Stomach (tissue), 9 donors: ENCODE data around the gene RIF1. TPM values are rescaled to one million over a fixed set of nuclear protein-coding genes. Genes with fewer than 3 reads are reported as not detected.

Experiments used
- DNase-seq, 2 donors: peaks; one replicate each; pipeline versions ENCODE4 v3.0.0 to v3.0.0-alpha.2; 2013 to 2019
- H3K27ac ChIP-seq, 5 donors: fragments of 200-600 bp in 4 of 5; sonication (generic) in 4 of 5; one replicate each; pipeline ENCODE4 v1.5.1; 2013 to 2019; ENCODE audit warnings: mild to moderate bottlenecking in 1 of 5, moderate library complexity in 1 of 5
- H3K27me3 ChIP-seq, 3 donors: fragments of 200-600 bp; sonication (generic); one replicate each; pipeline ENCODE4 v1.5.1; 2017 to 2019; ENCODE audit warnings: mixed run types in 1 of 3
- H3K36me3 ChIP-seq, 4 donors: fragments of 200-600 bp; sonication (generic); 1 replicate in 3 of 4; 2 replicates in 1 of 4; pipeline ENCODE4 v1.5.1; 2016 to 2019
- H3K4me1 ChIP-seq, 4 donors: fragments of 200-600 bp; sonication (generic); one replicate each; pipeline ENCODE4 v1.5.1; 2016 to 2019
- H3K4me3 ChIP-seq, 4 donors: fragments of 200-600 bp; sonication (generic) in 3 of 4; one replicate each; pipeline ENCODE4 v1.5.1; 2016 to 2019; ENCODE audit warnings: mild to moderate bottlenecking in 1 of 4
- H3K9me3 ChIP-seq, 4 donors: fragments of 200-600 bp; sonication (generic); one replicate each; pipeline ENCODE4 v1.5.1; 2016 to 2019
- CTCF ChIP-seq, 7 experiments: fragments of 450-650 bp in 4 of 7; fragments of 200-600 bp in 3 of 7; sonication (generic) in 3 of 7; IDR thresholded peaks; one replicate each; pipeline ENCODE4 v1.5.1; 2016 to 2019; ENCODE audit warnings: antibody characterized with exemption in 7 of 7, control low read depth in 2 of 7, mild to moderate bottlenecking in 1 of 7
- EP300 ChIP-seq: sonication (generic); formaldehyde crosslinking; IDR thresholded peaks from one replicate; pipeline ENCODE4 v1.6.1; 2017; ENCODE audit warnings: antibody characterized with exemption
- POLR2A ChIP-seq, 4 donors: fragments of 450-650 bp; IDR thresholded peaks; one replicate each; pipeline ENCODE4 v1.6.1; 2016; ENCODE audit warnings: antibody characterized with exemption in 4 of 4, control low read depth in 2 of 4, mild to moderate bottlenecking in 1 of 4, moderate library complexity in 1 of 4
- POLR2AphosphoS5 ChIP-seq, 3 donors: sonication (generic); formaldehyde crosslinking; IDR thresholded peaks; one replicate each; pipeline ENCODE4 v1.6.1; 2016; ENCODE audit warnings: antibody characterized with exemption in 3 of 3
- WGBS, 5 donors: extraction: QIAGEN DNeasy Blood & Tissue Kit in 3 of 5; methylation state at CpG; one replicate each; pipeline versions ENCODE4 v1.1.5 to v1.1.7; 2013 to 2018; 5-methylcytosine and 5-hydroxymethylcytosine counted together
- intact Hi-C: fragments of 100-400 bp; cut with DNase I; formaldehyde crosslinking; loops from one replicate; pipeline ENCODE4 v1.15.1; 2023; ENCODE audit warnings: low total_unique reads
- polyA plus RNA-seq, 3 donors: library from polyadenylated mRNA; stranded (reverse); fragments of 200-250 nt; gene quantifications; one replicate each; pipeline ENCODE4 v1.2.3, GENCODE V29; 2013
- total RNA-seq, 5 donors: library from RNA; depleted of rRNA; stranded (reverse); fragments of >200 nt; gene quantifications; one replicate each; pipeline versions ENCODE4 v1.1.0 to v1.2.3, GENCODE V29; 2014 to 2016
- donor health status: healthy with polysubstance abuse.
- donor health status: Bipolar disorder and iron deficiency.
- donor health status: healthy.

The RIF1 gene
- total and polyA plus RNA-seq, 8 donors, result 2.2 to 105 (median 29.5) TPM

DNA sequence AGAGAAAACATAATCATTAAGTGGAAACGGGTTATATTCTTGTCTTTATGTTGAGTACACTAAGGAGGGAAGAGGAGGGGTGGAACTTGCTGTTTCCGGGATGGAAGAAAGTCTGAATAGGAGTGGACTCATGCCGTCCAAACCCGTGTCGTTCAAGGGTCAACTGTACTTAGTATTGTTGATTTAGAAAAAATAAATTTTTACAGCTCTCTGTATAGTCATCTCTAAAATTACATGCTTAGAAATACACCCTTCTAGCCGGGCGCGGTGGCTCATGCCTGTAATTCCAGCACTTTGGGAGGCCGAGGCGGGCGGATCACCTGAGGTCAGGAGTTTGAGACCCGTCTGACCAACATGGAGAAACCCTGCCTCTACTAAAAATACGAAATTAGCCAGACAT lies 29.4 kb downstream of the RIF1 start:
- intact Hi-C loops, result no loop called here
- Histone ChIP-seq H3K27ac (no peak overlapping the region), H3K4me1 (peaks cover 0 to 11% (median 0%) of the 10 kb centered on the region in 4 donors), H3K27me3 (no peaks in the 10 kb centered on the region), H3K4me3 (no peak overlapping the region), H3K9me3 (no peaks in the 10 kb centered on the region), H3K36me3 (peaks cover 36 to 100% (median 99%) of the 10 kb centered on the region in 4 donors)
- WGBS, 5 donors, result 86 to 95% (median 94%) methylated on average over 13 of the region's 13 CpGs
- TF ChIP-seq POLR2AphosphoS5 (IDR thresholded peaks at IDR 0.05), result no peak
- TF ChIP-seq POLR2A (IDR thresholded peaks at IDR 0.05), result no peak
- no peak for TF ChIP-seq EP300
- TF ChIP-seq CTCF (IDR thresholded peaks at IDR 0.05), result no peak
- no peak for DNase-seq

- H3K4me3 ChIP-seq, result no peak overlapping the region
- WGBS, 5 donors, result 76 to 94% (median 93%) methylated on average over 1 of the region's 1 CpG
- H3K36me3 ChIP-seq, result peaks cover 29 to 99% (median 94%) of the 10 kb centered on the region in 4 donors
- no peak for TF ChIP-seq CTCF (IDR thresholded peaks at IDR 0.05)
- no peak for TF ChIP-seq POLR2AphosphoS5 (IDR thresholded peaks at IDR 0.05)
- no peak for TF ChIP-seq POLR2A (IDR thresholded peaks at IDR 0.05)
- no peak for TF ChIP-seq EP300
- DNase-seq, result peak in 1 of 2 donors; percentile 28
- H3K4me1 ChIP-seq, result no peaks in the 10 kb centered on the region
- H3K9me3 ChIP-seq, result no peaks in the 10 kb centered on the region
- H3K27ac ChIP-seq, result no peak overlapping the region
- no peaks in the 10 kb centered on the region for H3K27me3 ChIP-seq
- intact Hi-C loops, result no loop called here
Measured at GRCh38 chr2:151459358-151459757, 49.7 kb downstream of the RIF1 start.

DNA sequence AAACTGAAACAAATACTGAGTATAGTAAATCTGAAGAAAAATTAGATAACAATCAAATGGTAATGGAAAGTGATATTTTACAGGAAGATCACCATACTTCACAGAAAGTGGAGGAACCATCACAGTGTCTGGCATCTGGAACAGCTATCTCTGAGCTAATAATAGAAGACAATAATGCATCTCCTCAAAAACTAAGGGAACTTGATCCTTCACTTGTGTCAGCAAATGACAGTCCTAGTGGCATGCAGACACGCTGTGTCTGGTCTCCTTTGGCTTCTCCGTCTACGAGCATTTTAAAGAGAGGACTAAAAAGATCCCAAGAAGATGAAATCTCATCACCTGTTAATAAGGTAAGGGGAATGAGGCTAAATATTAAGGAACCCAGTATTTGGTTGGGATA lies 56.1 kb downstream of the RIF1 start:
- peaks cover 64 to 99% (median 94%) of the 10 kb centered on the region in 4 donors for H3K36me3 ChIP-seq

DNA sequence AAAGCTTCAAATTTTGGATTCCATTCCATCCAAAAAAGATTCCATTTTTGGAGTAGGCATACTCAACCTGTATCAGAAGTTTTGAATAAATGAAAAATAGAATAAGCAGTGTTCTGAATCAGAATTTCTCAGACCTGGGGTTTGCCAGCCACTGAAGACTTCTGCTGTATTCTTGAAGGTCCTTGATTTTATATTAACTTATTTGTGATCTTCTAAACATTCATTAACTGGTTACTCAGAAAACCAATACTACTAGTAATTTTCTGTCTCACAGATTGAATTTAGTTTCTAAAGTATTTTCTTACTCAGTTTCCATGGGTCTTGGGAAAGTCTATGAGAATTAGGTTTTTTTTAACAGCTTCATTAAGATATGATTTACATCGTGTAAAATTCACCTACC lies 60.9 kb downstream of the RIF1 start:
- TF ChIP-seq POLR2AphosphoS5 (IDR thresholded peaks at IDR 0.05) (no peak), CTCF (IDR thresholded peaks at IDR 0.05) (no peak), EP300 (no peak), POLR2A (IDR thresholded peaks at IDR 0.05) (no peak)
- WGBS, 5 donors, result 95 to 100% (median 98%) methylated on average over 1 of the region's 1 CpG
- Histone ChIP-seq H3K27me3 (no peaks in the 10 kb centered on the region), H3K9me3 (no peaks in the 10 kb centered on the region), H3K4me1 (no peaks in the 10 kb centered on the region), H3K4me3 (no peak overlapping the region), H3K27ac (no peak overlapping the region), H3K36me3 (peaks cover 54 to 97% (median 92%) of the 10 kb centered on the region in 4 donors)
- intact Hi-C loops, result no loop called here
- no peak for DNase-seq

More for the DNA sequence above, 56.1 kb downstream of the RIF1 start:
- TF ChIP-seq EP300, result no peak
- TF ChIP-seq POLR2AphosphoS5 (IDR thresholded peaks at IDR 0.05), result no peak
- no peak for TF ChIP-seq POLR2A (IDR thresholded peaks at IDR 0.05)
- TF ChIP-seq CTCF (IDR thresholded peaks at IDR 0.05), result no peak
- Histone ChIP-seq H3K27ac (no peak overlapping the region), H3K27me3 (no peaks in the 10 kb centered on the region), H3K9me3 (no peaks in the 10 kb centered on the region), H3K4me1 (no peaks in the 10 kb centered on the region), H3K4me3 (no peak overlapping the region)
- intact Hi-C loops, result no loop called here
- no peak for DNase-seq
- WGBS, 5 donors, result 97 to 99% (median 98%) methylated on average over 3 of the region's 3 CpGs
